Thyroid gland (tissue), 4 donors: Measurements from ENCODE around the gene KRT10. TPM values are rescaled to one million over a fixed set of nuclear protein-coding genes. Genes with fewer than 3 reads are reported as not detected.

Source experiments
- DNase-seq, 2 donors: peaks; one replicate each; pipeline ENCODE4 v3.0.0-alpha.2; 2019
- H3K27ac ChIP-seq, 3 donors: fragments of 200-600 bp; sonication (generic); 1 replicate in 2 of 3; 2 replicates in 1 of 3; pipeline ENCODE4 v1.5.1; 2016 to 2019; ENCODE audit warnings: mild to moderate bottlenecking in 1 of 3, moderate library complexity in 1 of 3
- H3K27me3 ChIP-seq: fragments of 200-600 bp; sonication (generic); one replicate; pipeline ENCODE4 v1.5.1; 2019
- H3K36me3 ChIP-seq, 2 donors: fragments of 200-600 bp; sonication (generic); one replicate each; pipeline ENCODE4 v1.5.1; 2016 to 2019
- H3K4me1 ChIP-seq, 2 donors: fragments of 200-600 bp; sonication (generic); one replicate each; pipeline ENCODE4 v1.5.1; 2017 to 2019
- H3K4me3 ChIP-seq, 3 donors: fragments of 200-600 bp; sonication (generic); replicated peaks in 1 of 3; 1 replicate in 2 of 3; 2 replicates in 1 of 3; pipeline ENCODE4 v1.5.1; 2016; ENCODE audit warnings: mild to moderate bottlenecking in 1 of 3
- H3K9me3 ChIP-seq: fragments of 200-600 bp; sonication (generic); one replicate; pipeline ENCODE4 v1.5.1; 2017
- POLR2A ChIP-seq, 2 donors: fragments of 450-650 bp; IDR thresholded peaks; one replicate each; pipeline ENCODE4 v1.6.1; 2017; ENCODE audit warnings: antibody characterized with exemption in 2 of 2, mild to moderate bottlenecking in 2 of 2, moderate library complexity in 1 of 2
- WGBS, 2 donors: methylation state at CpG; one replicate each; pipeline ENCODE4 v1.1.5; 2017; 5-methylcytosine and 5-hydroxymethylcytosine counted together
- intact Hi-C: fragments of 100-400 bp; cut with DNase I; formaldehyde crosslinking; loops from one replicate; pipeline ENCODE4 v1.15.1; 2023
- total RNA-seq, 4 donors: library from RNA; depleted of rRNA; stranded (reverse); fragments of >200 nt; gene quantifications; one replicate each; pipeline ENCODE4 v1.2.3, GENCODE V29; 2016
- TF ChIP-seq, protein P1 (sequence below), 6 experiments: fragments of 200-600 bp in 3 of 6; fragments of 450-650 bp in 3 of 6; sonication (generic) in 3 of 6; IDR thresholded peaks; one replicate each; pipeline ENCODE4 v1.5.1; 2016 to 2019; ENCODE audit warnings: antibody characterized with exemption in 6 of 6, mild to moderate bottlenecking in 2 of 6, inconsistent platforms in 1 of 6, moderate library complexity in 1 of 6

Gene KRT10
- total RNA-seq, 4 donors from 2014 or later: 1.3 to 10.8 (median 8.8) TPM

- H3K27ac ChIP-seq: no peak overlapping the region
- H3K9me3 ChIP-seq: no peaks in the 10 kb centered on the region
- peaks cover 0 to 7% of the 10 kb centered on the region in 2 donors for H3K36me3 ChIP-seq
- H3K4me1 ChIP-seq: no peaks in the 10 kb centered on the region
- no peak for DNase-seq
- H3K27me3 ChIP-seq: no peaks in the 10 kb centered on the region
- H3K4me3 ChIP-seq: no peak overlapping the region
- intact Hi-C loops: no loop called here
- TF ChIP-seq, protein P1, sequence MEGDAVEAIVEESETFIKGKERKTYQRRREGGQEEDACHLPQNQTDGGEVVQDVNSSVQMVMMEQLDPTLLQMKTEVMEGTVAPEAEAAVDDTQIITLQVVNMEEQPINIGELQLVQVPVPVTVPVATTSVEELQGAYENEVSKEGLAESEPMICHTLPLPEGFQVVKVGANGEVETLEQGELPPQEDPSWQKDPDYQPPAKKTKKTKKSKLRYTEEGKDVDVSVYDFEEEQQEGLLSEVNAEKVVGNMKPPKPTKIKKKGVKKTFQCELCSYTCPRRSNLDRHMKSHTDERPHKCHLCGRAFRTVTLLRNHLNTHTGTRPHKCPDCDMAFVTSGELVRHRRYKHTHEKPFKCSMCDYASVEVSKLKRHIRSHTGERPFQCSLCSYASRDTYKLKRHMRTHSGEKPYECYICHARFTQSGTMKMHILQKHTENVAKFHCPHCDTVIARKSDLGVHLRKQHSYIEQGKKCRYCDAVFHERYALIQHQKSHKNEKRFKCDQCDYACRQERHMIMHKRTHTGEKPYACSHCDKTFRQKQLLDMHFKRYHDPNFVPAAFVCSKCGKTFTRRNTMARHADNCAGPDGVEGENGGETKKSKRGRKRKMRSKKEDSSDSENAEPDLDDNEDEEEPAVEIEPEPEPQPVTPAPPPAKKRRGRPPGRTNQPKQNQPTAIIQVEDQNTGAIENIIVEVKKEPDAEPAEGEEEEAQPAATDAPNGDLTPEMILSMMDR (IDR thresholded peaks at IDR 0.05): no peak
- TF ChIP-seq POLR2A (IDR thresholded peaks at IDR 0.05): no peak
Measured at GRCh38 chr17:40833882-40834281, 11.5 kb upstream of the KRT10 start.

DNA sequence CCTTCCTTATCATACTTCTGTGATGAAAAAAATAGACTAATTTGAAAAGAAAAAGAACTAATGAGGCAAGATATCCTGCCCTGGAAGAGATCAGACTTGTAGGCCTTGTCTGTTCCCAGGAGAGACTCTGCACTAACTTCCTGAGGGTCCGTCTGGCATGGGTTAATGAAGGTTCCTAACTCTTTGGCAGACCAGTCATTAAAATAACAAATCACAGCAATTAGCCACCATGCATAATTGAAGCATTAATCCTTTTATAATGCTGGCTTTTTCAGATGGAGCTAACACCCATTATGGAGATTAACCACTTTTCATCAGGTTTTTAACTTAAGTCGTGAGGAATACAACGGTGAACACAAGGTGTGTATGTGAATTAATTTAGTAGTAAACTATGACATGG is 10.4 kb upstream of the KRT10 start:
- 71 to 73% methylated on average over 3 of the region's 3 CpGs for WGBS, 2 donors
- Histone ChIP-seq H3K36me3 (peaks cover 0 to 7% of the 10 kb centered on the region in 2 donors), H3K9me3 (no peaks in the 10 kb centered on the region), H3K27me3 (no peaks in the 10 kb centered on the region), H3K4me3 (no peak overlapping the region), H3K4me1 (peaks cover 8% of the 10 kb centered on the region in 2 donors), H3K27ac (peak overlapping the region in 1 of 3 donors; percentile 13)
- TF ChIP-seq, protein P1 (IDR thresholded peaks at IDR 0.05): no peak
- TF ChIP-seq POLR2A (IDR thresholded peaks at IDR 0.05): no peak
- intact Hi-C loops: no loop called here
- DNase-seq: no peak

- no peak for DNase-seq
- TF ChIP-seq, protein P1 (IDR thresholded peaks at IDR 0.05): no peak
- TF ChIP-seq POLR2A (IDR thresholded peaks at IDR 0.05): no peak
- H3K27me3 ChIP-seq: no peaks in the 10 kb centered on the region
- H3K4me1 ChIP-seq: peaks cover 11% of the 10 kb centered on the region in 2 donors
- peaks cover 0 to 7% of the 10 kb centered on the region in 2 donors for H3K36me3 ChIP-seq
- no peak overlapping the region for H3K4me3 ChIP-seq
- 90 to 94% methylated on average over 2 of the region's 2 CpGs for WGBS, 2 donors
- H3K9me3 ChIP-seq: no peaks in the 10 kb centered on the region
- no peak overlapping the region for H3K27ac ChIP-seq
- intact Hi-C loops: no loop called here
Measured at GRCh38 chr17:40830085-40830776, 7.8 kb upstream of the KRT10 start.

- TF ChIP-seq, protein P1 (IDR thresholded peaks at IDR 0.05): no peak
- no peak for TF ChIP-seq POLR2A (IDR thresholded peaks at IDR 0.05)
- Histone ChIP-seq H3K27me3 (no peaks in the 10 kb centered on the region), H3K36me3 (no peaks in the 10 kb centered on the region), H3K9me3 (no peaks in the 10 kb centered on the region), H3K27ac (peak overlapping the region; percentile 8 to 72 (median 57)), H3K4me1 (peaks cover 11% of the 10 kb centered on the region in 2 donors), H3K4me3 (no peak overlapping the region)
- 53 to 55% methylated on average over 4 of the region's 4 CpGs for WGBS, 2 donors
- DNase-seq: peak in 1 of 2 donors; percentile 2
- intact Hi-C loops: no loop called here
Measured at GRCh38 chr17:40828454-40829044, 6.1 kb upstream of the KRT10 start.

- H3K36me3 ChIP-seq: no peaks in the 10 kb centered on the region
- peaks cover 11% of the 10 kb centered on the region in 2 donors for H3K4me1 ChIP-seq
- H3K27me3 ChIP-seq: no peaks in the 10 kb centered on the region
- intact Hi-C loops: no loop called here
- no peak for DNase-seq
- TF ChIP-seq, protein P1 (IDR thresholded peaks at IDR 0.05): no peak
- TF ChIP-seq POLR2A (IDR thresholded peaks at IDR 0.05): no peak
- peak overlapping the region in 2 of 3 donors; percentile 57 to 72 for H3K27ac ChIP-seq
- no peaks in the 10 kb centered on the region for H3K9me3 ChIP-seq
- H3K4me3 ChIP-seq: no peak overlapping the region
- 59 to 63% methylated on average over 7 of the region's 7 CpGs for WGBS, 2 donors
Measured at GRCh38 chr17:40827746-40828453, 5.5 kb upstream of the KRT10 start.
